GM18907 (cell line): Measurements from ENCODE around the gene CRNN.

Source experiments
- ATAC-seq: cut with Tn5 transposase; IDR thresholded peaks from one replicate; pipeline ENCODE4 v1.9.1; 2021; ENCODE audit warnings: mild to moderate bottlenecking, moderate library complexity; ENCODE audit not compliant: unreplicated experiment

CRNN gene

DNA sequence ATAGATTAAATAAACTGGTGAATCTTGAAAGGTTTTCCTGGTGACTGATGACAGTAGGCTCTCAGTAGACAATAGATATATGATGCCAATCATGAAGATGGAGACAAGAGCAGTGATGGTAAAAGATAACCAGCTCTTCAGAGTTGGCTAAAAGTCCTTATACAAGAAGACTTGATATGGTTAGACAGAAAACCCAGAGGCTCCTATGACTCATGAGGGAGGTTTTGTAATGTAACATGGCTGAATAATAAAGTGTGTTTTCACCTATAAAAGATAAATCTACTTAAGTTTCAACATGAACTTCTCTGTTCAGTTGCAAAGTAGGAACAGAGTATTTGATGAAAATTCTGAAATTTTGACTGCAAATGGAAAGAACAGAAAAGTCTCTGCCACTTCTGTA lies 12.7 kb upstream of the CRNN start:
- no peak for ATAC-seq

DNA sequence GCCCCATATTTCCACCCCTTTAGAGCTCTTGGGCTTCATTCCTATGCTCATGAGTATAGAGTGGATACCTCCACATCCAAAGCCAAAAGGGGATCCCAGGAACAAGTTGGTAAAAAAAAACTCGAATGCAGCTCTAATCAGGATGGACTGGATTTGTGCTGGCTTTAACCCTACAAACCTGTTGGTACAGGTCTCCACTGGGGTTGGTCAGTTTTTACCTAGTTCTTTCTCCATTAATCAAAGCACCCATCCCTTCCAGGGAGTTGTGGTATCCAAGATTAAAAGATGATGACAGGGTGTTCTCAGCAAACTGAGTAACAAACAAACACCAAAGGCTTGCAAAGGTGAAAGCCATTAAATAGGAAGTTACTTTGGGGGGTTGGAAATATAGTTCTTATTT lies 5.9 kb upstream of the CRNN start:
- ATAC-seq = no peak

DNA sequence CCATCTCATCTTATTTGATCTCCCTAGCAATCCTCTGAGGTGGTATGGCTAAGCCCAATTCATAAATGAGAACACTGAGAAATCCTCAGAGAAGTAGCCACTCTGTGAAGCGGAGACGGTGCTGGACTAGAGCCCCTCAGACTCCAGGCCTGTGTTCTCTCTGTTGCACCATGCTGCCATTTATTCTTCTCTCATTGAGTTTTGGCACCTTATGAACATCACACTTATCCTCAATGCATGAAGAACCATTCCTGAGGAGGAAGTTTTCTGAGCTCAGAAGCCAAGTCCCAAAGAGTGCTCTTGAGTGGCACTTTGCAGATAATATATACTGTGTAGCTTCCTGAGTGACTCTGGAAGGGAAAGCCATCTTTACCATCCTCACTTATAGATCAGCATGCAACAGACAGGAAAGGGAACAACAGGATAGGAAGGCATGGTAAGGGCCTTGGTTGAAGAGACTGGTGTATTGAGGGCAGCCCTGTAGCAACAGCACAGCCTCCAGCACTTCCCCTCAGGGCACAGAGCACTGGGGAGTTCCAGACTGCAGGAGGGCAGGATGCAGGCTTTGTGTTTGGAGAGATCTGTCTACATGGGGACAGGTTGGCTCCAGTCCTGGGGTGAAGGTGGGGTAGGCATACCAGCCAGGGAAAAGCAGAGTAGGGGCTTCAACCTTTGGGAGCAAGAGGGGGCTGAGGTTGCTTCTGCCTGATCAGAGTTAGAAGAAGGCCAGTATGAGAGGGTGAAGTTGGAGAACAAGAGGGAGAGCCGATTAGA lies 1.6 kb upstream of the CRNN start:
- ATAC-seq = no peak

DNA sequence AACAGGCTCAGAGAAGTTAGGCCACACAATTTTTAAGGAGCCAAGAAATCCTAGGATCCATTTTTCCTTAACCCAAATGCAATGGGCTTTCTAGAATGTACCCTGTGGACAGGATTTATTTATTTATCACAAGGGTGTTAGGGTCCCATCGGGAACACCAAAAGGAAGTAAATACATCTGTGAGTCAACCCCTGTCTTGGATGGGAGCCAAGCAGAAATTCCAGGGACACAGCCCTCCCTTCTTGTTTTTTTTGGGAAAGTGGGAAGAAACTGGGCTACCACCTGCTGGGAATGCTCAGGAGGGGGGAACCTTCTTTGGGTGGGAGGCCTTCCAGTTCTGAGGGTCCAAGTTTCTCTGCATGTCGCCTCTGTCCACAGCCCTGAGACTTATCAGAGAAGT lies 1.3 kb downstream of the CRNN start:
- ATAC-seq = no peak

DNA sequence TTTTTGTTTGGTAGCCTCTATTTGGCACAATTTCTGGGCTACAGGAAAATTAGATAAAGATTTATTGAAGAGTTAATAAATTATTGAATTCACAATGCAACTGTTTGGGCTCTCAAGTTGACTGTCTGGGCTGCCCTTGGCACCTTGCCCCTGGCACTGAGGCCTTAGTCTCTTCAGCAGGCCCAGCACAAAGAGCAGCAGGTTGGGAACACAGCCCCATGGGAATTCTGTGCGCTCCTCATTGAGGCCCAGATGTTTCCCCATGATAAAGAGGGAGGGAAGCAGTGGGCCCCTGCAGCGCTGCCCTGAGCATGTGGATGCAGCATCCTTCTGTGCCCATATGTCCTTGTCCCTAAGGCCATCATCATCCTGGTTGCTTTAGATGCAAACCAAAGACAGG lies 2.9 kb downstream of the CRNN start:
- ATAC-seq = no peak

DNA sequence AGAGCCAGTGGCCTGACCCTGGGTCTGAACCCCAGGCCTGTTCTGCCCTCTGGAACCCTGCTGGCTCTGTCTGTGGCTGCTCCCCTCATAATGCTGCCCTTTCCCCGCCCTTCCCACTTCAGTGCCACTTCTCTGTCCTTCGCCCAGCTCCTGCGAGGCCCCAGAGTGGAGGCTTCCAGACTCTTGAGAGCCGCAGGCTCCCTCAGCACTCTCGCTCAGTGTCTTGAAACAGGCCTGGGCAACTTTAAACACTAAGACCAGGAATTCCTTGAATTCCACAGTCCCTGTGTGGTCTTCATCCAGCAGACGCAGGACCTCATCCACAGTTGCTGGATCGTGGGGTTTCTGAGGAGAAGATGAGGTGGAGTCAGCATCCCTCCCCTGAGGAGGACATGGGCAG lies 3.5 kb downstream of the CRNN start:
- no peak for ATAC-seq

DNA sequence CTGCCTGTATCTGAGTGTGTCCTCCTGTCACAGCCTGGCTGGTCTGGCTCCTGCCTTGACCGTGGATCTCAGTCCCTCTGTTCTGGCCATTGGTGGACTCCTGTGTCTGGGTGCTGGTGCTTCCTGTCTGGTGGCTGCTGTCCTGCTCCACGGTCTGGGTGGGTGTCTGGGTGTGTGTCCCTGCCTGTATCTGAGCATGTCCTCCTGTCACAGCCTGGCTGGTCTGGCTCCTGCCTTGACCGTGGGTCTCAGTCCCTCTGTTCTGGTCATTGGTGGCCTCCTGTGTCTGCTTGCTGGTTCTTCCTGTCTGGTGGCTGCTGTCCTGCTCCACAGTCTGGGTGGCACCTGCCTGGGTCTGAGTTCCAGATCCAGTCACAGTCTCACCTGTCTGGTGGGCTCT lies 4.0 kb downstream of the CRNN start:
- ATAC-seq = no peak

DNA sequence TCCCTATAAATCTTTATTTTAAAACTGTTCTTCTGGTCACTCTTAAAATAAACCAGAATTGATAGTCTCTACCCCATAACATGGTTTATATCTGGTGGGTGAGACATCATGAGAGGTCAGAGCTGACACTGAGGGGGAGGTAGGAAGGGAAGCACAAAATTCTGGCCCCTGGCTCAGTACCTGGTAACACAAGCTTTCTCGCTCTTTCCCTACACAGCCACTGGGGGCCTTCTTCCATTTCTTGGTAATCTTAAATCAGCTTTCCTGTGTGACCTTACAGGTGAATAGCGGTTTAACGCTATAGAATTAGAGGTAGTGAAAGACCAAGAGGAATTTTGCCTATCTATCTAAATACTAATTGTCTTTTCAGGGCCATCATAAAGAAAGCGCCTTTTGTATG lies 5.4 kb downstream of the CRNN start:
- no peak for ATAC-seq

DNA sequence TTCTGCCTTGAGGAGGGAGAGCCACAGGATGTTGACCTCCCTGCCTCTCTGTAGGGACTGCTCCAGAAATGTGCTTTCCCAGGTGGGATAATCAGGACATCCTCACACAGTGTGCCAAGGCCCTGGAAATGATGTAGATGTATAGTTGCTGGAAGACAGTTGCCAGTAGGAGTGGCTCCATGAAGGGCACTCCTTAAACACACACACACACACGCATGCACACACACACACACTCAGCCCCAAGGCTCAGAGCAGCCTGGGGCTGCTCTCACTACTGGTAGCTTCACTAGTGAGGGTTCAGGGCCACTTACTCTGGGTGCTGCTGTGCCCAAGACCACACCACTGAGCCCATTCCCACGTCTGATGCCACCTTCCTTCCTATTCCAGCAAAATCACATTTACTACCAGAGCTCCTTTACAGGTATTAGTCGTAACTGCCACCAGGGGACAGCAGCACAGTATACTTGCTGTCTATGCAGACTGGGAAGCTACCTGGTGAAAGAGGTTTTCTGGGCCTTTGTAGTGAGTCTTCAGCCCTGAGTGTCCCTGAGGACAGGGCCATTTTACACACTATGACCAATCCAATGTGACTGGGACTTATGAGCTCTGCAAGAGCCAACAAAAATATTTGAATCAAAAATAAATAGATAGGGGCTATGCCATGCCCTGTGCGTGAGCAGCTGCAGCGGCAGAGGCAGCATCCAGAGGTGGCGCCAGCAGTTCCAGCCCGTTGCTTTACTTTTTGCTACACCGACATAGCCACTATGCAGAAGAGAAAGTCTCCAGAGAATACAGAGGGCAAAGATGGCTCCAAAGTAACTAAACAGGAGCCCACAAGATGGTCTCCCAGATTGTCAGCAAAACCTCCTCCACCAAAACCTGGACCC lies 15.0 kb downstream of the CRNN start:
- no peak for ATAC-seq

DNA sequence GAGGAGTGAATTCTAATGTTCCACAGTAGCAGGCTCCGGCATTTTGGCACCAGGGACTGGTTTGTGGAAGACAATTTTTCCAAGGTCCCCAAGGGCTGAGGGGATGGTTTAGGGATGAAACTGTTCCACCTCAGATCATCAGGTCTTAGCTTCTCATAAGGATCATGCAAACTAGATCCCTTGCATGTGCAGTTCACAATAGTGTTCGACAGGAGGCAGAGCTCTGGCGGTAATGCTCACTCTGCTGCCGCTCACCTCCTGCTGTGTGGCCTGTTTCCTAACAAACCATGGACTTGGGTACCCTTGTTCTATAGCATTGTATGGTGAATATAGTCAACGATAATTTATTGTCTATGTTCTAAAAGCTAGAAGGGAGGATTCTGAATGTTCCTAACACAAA lies 16.6 kb downstream of the CRNN start:
- no peak for ATAC-seq

DNA sequence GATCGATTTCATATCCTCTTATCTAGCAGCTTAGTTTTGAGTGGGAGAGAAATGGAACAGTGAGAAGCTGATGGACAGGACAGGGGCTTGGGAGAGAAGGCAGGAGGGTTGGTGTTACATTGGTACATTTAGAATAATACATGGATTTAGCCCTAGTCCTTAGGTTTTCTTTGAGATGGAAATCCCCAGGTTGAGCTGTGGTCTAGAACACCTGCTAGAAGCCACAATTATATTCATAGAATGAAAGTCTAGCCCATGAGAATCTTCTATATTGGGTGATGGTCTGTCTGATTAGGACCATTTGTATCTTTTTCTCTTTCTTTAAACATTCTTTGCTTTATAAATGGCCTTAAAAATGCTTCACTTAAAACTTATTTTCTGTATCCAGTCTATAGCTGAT lies 19.9 kb downstream of the CRNN start:
- ATAC-seq = no peak

DNA sequence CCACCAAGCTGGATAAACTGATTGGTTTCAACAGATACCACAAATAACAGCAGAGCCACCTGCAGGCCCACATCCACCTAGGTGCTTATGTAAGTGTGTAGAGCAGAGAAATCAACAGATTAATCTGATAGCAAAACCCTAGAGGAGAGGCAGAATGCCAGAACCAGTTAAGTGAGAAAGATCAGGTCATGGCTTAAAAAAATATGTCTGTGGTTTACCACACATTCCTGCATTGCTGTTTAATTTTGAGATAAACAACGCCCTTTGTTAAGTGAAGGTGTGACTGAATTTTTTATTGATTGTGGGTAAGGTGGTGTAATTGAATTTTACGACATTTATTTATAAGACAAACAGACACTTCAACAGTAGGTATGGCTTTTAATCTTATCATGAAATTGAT lies 21.2 kb downstream of the CRNN start:
- ATAC-seq = no peak

DNA sequence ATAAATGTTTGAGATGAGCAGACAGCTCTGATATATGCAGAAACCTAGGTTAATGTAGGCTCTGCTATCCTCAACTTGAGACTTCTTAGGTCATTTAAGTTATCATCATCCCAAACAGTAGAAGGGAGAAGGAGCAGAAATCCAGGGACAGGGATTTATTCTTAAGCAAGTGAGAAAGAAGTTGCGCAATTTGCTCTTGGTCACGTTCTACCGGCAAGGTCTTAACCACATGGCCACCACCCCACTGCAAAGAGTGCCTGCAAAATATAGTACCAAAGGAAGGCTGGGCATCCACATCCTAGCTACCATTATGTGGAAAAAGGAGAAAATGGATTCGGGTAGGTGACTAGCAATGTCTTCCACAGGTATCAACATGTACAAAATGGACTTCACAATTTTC lies 25.2 kb downstream of the CRNN start:
- ATAC-seq = no peak

DNA sequence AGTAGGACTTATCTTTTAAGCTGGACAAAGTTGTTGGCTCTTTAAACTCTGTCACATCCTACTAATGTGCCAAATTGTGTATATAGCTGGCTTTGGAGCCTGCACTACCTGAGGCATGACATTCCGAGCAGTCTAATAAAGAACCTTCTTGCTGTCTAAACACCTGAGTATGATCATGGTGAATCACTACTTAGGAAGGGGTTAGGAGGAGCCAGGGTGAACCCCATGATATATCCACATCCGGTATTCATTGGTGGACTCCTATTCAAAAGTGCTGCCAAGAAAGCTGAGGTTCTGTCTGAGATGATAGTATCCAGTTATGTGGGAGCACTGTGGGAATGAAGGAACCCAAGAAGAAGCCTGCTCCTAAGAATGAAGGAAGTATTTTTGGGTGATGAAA lies 27.1 kb downstream of the CRNN start:
- ATAC-seq = no peak

DNA sequence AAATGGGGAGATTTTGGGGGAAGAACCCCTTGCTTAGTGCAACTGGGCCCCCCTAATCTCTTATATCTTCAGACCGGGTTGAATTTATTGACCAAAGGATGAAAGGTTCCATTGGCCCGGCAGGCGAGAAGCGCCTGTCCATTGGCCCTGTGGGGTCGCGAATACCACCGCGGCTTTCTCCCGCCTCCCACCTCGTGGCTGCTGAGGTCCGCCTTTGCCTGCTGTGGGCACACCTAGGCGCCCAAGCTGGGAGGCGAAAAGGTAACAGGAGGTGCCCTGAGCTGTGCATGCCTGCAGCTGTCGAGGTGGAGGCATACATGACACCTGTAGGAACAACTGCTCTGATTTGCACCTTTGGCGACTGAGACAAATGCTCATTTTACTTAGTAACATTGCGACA lies 33.1 kb downstream of the CRNN start:
- ATAC-seq = no peak

DNA sequence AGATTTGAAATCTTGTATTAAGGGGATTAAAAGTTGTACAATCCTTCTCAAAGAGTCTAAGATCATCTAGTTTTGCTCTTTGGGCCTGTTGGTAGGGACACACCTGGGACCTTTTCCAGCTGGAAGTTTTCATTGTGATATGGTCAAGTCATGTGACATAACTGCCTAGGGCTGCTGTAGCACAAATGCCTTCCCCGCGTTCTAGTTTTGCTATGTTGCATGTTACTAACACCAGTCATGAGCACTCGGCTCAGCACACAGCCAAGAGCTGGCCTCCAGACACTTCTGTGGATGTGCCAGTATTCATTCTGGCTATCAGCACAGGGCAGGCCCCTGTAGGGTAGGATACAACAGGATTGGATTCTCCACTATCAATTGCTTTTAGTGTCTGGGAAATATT lies 39.6 kb downstream of the CRNN start:
- ATAC-seq = no peak

DNA sequence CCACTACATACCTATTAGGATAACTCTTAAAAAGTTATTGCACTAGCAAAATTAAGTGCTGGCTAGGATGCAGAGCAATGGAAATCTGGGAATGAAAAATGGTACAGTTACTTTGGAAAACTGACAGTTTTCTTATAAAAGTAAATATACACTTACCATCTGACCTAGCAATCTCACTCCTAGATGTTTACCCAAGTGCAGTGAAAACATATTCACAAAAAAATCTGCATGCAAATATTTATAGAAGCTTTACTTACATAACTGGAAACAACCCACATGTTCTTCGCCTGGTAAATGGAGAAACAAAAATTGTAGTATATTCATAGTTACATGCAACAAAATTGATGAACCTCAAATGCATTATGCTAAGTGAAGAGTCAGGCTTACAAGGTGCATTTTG lies 41.4 kb downstream of the CRNN start:
- ATAC-seq = no peak

DNA sequence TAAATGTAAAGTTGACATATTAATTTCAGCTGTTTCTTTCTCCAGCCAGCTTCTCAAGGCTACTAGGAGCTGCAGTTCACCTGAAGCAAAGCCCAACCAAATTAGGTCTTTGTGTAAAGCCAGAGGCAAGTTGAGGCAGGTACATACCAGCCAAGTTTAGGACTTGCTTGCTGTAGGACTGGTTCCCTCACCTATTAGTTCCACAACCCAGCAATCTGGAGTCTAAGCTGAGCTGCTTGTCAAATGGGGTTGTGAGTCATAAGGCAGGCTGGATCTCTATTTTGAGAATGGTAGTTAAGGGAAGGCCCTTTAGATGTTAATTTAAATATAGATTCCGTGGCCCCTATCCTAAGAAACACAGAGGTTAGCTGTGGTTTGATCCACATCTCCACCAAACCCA lies 46.6 kb downstream of the CRNN start:
- ATAC-seq = no peak

DNA sequence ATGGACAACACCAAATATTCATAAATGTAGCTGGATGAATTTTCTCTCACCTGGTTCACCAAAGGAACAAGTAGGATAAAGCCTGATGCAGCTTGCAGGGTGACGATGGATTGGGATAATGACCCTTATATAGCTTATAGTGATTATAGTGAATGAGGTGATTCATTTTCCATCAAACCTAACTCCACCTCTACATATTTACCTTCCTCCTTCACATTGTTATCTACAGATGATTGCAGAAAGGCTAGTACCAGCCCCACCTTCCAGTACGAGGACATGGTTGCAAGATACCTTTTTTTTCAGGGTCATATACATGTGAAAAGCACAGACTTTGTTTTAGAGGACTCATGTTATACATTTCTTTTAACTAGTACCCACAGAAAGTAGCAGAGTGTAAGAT lies 54.2 kb downstream of the CRNN start, which contains the start of gene FLG2:
TSS of gene FLG2 (minus strand) at position 101 of the 400 bp plus-strand sequence. CDS start 1,122 bp downstream, outside the sequence.
- no peak for ATAC-seq
